Testis (tissue), 3 donors: ENCODE results near the gene CR1L. TPM values are rescaled to one million over a fixed set of nuclear protein-coding genes. Genes with fewer than 3 reads are reported as not detected.
"Not testable (repeated sequence)": the region's sequence is repeated elsewhere in the genome, so short reads cannot be mapped to it uniquely, and the experiment has no call there.

Source experiments
- DNase-seq: peaks from one replicate; pipeline ENCODE4 v3.0.0-alpha.2; 2019
- H3K27ac ChIP-seq, 2 donors: fragments of 200-600 bp; sonication (generic); one replicate each; pipeline ENCODE4 v1.5.1; 2019
- H3K27me3 ChIP-seq: fragments of 200-600 bp; sonication (generic); one replicate; pipeline ENCODE4 v1.5.1; 2019
- H3K36me3 ChIP-seq: fragments of 200-600 bp; sonication (generic); one replicate; pipeline ENCODE4 v1.5.1; 2017; ENCODE audit warnings: low read depth; ENCODE audit errors: missing control alignments
- H3K4me1 ChIP-seq: fragments of 200-600 bp; sonication (generic); one replicate; pipeline ENCODE4 v1.5.1; 2019
- H3K4me3 ChIP-seq, 2 donors: fragments of 200-600 bp; sonication (generic); one replicate each; pipeline ENCODE4 v1.5.1; 2017 to 2019
- H3K9me3 ChIP-seq: fragments of 200-600 bp; sonication (generic); one replicate; pipeline ENCODE4 v1.5.1; 2017
- POLR2A ChIP-seq: fragments of 450-650 bp; IDR thresholded peaks from one replicate; pipeline ENCODE4 v1.6.1; 2017; ENCODE audit warnings: antibody characterized with exemption, mild to moderate bottlenecking, moderate library complexity
- WGBS, 2 donors: methylation state at CpG; one replicate each; pipeline ENCODE4 v1.1.5; 2018; 5-methylcytosine and 5-hydroxymethylcytosine counted together
- intact Hi-C: fragments of 100-400 bp; cut with DNase I; formaldehyde crosslinking; loops from one replicate; pipeline ENCODE4 v1.15.1; 2023; ENCODE audit warnings: low total_unique reads
- polyA plus RNA-seq: library from polyadenylated mRNA; stranded (reverse); fragments of 350-450 nt; fragmentation: Illumina TruSeq; extraction: RNeasy Lipid Tissue Mini Kit (QIAGEN cat#74804); gene quantifications from one replicate; pipeline ENCODE4 v1.2.3, GENCODE V29; 2014; ENCODE audit warnings: low read depth, low replicate concordance; ENCODE audit not compliant: insufficient read depth
- total RNA-seq, 2 donors: library from RNA; depleted of rRNA; stranded (reverse); fragments of >200 nt; gene quantifications; one replicate each; pipeline ENCODE4 v1.2.3, GENCODE V29; 2016
- TF ChIP-seq, protein P1 (sequence below), 3 experiments: fragments of 450-650 bp in 2 of 3; fragments of 200-600 bp in 1 of 3; sonication (generic) in 1 of 3; IDR thresholded peaks; one replicate each; pipeline ENCODE4 v1.5.1; 2016 to 2019; ENCODE audit warnings: antibody characterized with exemption in 3 of 3, mild to moderate bottlenecking in 2 of 3, moderate library complexity in 1 of 3

CR1L gene
- total and polyA plus RNA-seq, 3 donors from 2014 or later = not detected

DNA sequence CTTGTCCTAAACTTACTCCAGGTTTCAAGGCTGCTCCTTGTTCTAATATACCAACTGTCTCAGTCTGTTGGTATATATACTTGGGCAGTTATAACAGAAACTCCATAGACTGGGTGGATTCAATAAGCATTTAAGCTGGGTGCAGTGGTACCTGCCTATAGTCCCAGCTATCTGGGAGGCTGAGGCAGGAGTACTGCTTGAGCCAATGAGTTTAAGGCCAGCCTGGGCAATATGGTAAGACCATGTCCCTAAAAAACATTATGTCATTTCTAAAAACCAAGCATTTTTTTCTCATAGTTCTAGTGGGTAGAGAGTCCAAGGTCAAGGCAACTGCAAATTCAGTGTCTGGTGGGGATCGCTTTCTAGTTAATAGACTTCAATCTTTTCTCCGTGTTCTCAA is 17.4 kb upstream of the CR1L start:
- H3K9me3 ChIP-seq = no peaks in the 10 kb centered on the region
- H3K4me3 ChIP-seq = no peak overlapping the region
- no peaks in the 10 kb centered on the region for H3K4me1 ChIP-seq
- TF ChIP-seq, protein P1, sequence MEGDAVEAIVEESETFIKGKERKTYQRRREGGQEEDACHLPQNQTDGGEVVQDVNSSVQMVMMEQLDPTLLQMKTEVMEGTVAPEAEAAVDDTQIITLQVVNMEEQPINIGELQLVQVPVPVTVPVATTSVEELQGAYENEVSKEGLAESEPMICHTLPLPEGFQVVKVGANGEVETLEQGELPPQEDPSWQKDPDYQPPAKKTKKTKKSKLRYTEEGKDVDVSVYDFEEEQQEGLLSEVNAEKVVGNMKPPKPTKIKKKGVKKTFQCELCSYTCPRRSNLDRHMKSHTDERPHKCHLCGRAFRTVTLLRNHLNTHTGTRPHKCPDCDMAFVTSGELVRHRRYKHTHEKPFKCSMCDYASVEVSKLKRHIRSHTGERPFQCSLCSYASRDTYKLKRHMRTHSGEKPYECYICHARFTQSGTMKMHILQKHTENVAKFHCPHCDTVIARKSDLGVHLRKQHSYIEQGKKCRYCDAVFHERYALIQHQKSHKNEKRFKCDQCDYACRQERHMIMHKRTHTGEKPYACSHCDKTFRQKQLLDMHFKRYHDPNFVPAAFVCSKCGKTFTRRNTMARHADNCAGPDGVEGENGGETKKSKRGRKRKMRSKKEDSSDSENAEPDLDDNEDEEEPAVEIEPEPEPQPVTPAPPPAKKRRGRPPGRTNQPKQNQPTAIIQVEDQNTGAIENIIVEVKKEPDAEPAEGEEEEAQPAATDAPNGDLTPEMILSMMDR (IDR thresholded peaks at IDR 0.05) = no peak
- TF ChIP-seq POLR2A = no peak
- H3K36me3 ChIP-seq = no peaks in the 10 kb centered on the region
- no peaks in the 10 kb centered on the region for H3K27me3 ChIP-seq
- WGBS, 2 donors = 73 to 80% methylated on average over 2 of the region's 2 CpGs
- intact Hi-C loops = no loop called here
- DNase-seq = no peak
- H3K27ac ChIP-seq = no peak overlapping the region

DNA sequence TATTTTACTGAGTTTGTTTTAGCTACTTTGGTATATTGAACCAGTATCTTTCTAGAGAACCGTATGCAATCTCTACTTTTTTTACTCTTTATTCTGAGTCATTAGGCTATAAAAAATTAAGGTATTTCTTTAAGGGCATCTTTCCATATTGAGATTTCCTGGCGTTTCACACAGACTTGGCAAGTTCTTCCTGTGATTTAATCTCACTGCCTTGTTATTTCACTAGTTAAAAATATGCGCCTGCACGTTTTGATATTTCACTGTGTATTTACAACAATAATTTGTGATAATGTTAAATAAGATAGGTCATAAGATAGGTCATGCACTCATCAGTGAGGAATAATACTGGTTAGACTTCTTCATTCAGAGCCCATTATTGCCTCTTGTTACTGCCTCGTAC is 16.2 kb upstream of the CR1L start:
- H3K27me3 ChIP-seq = no peaks in the 10 kb centered on the region
- WGBS, 2 donors = 52 to 53% methylated on average over 5 of the region's 5 CpGs
- H3K9me3 ChIP-seq = no peaks in the 10 kb centered on the region
- H3K36me3 ChIP-seq = no peaks in the 10 kb centered on the region
- intact Hi-C loops = no loop called here
- no peak for DNase-seq
- TF ChIP-seq, protein P1 (IDR thresholded peaks at IDR 0.05) = no peak
- no peak for TF ChIP-seq POLR2A
- no peaks in the 10 kb centered on the region for H3K4me1 ChIP-seq
- H3K4me3 ChIP-seq = no peak overlapping the region
- H3K27ac ChIP-seq = no peak overlapping the region

DNA sequence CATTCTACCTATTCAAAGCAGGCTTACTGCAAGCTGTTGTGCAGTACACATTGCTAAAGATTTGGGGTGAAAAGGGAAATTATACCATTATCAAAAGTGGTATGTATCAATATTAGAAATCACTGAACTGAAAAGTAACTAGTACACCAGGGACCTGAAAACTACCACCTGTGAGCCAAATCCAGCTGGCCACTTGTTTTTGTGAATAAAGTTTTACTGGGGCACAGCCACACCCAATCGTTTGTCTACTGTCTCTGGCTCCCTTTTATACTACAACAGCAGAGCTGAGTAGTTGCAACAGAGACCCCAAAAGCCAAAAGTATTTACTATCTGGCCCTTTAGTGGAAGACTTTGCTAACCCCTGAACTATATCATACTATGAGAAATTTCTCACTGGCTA is 13.8 kb upstream of the CR1L start:
- Histone ChIP-seq H3K27me3 (no peaks in the 10 kb centered on the region), H3K4me1 (no peaks in the 10 kb centered on the region), H3K27ac (no peak overlapping the region), H3K36me3 (no peaks in the 10 kb centered on the region), H3K9me3 (no peaks in the 10 kb centered on the region), H3K4me3 (no peak overlapping the region)
- TF ChIP-seq POLR2A = no peak
- TF ChIP-seq, protein P1 (IDR thresholded peaks at IDR 0.05) = no peak
- WGBS, 2 donors = 79 to 80% methylated on average over 1 of the region's 1 CpG
- DNase-seq = no peak
- intact Hi-C loops = no loop called here

DNA sequence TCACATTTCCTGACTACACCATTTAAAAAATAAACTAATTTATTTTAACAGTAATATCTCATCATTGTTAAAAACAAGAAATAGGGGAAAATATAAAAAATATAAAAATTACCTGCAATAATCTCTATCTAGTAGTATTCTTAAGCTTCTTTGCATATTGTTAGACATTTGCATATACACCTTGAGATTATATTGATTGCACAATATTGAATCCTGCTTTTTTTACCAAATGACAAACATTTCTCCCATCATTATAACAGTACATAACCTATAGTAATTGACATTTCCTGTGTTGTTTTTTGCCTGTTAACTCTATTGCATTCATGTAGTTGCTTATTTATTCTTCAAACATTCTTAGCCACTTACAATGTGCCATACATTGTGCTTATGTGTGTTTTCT is 11.7 kb upstream of the CR1L start:
- Histone ChIP-seq H3K27me3 (no peaks in the 10 kb centered on the region), H3K27ac (no peak overlapping the region), H3K36me3 (no peaks in the 10 kb centered on the region), H3K9me3 (no peaks in the 10 kb centered on the region), H3K4me3 (no peak overlapping the region), H3K4me1 (no peaks in the 10 kb centered on the region)
- intact Hi-C loops = no loop called here
- no peak for DNase-seq
- no peak for TF ChIP-seq POLR2A
- TF ChIP-seq, protein P1 (IDR thresholded peaks at IDR 0.05) = no peak

DNA sequence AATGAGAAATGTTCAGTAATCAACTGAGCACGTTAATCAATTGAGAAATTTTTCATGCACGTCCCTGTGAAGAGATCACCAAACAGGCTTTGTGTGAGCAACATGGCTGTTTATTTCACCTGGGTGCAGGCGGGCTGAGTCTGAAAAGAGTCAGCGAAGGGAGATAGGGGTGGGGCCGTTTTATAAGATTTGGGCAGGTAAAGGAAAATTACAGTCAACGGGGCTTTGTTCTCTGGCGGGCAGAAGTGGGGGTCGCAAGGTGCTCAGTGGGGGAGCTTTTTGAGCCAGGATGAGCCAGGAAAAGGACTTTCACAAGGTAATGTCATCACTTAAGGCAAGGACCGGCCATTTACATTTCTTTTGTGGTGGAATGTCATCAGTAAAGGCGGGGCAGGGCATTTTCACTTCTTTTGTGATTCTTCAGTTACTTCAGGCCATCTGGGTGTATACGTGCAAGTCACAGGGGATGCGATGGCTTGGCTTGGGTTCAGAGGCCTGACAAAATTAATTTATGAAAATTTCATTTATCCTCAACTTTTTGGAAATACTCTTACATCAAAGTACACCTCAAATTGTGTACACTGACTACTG is 11.1 kb upstream of the CR1L start:
- H3K9me3 ChIP-seq, H3K4me3 ChIP-seq, DNase-seq, intact Hi-C loops, H3K27ac ChIP-seq, H3K27me3 ChIP-seq, H3K36me3 ChIP-seq, H3K4me1 ChIP-seq: not testable (repeated sequence)
- WGBS, 2 donors = 79 to 81% methylated on average over 12 of the region's 12 CpGs

DNA sequence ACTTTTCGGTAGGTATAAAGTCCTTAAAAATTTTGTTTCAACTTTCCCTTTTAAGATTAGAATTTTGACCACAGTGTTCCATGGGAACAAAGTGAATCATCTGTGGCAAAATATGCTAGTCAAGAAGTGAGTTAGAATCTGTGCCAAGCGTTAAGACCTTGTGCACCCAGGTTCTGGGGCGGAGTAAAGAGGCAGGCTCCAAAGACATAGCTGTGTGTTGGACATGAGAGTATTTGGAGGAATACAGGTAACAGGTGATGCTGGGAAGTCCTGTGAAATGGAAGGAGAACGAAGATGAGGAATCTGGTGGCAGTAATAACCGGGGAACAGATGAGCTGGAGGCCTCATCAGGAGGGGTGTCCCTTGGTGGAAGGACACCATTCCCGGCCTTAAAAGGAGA is 10.6 kb upstream of the CR1L start:
- H3K27ac ChIP-seq, intact Hi-C loops, H3K27me3 ChIP-seq, H3K36me3 ChIP-seq, H3K9me3 ChIP-seq, H3K4me1 ChIP-seq, DNase-seq, H3K4me3 ChIP-seq: not testable (repeated sequence)
- 72 to 78% methylated on average over 6 of the region's 6 CpGs for WGBS, 2 donors

DNA sequence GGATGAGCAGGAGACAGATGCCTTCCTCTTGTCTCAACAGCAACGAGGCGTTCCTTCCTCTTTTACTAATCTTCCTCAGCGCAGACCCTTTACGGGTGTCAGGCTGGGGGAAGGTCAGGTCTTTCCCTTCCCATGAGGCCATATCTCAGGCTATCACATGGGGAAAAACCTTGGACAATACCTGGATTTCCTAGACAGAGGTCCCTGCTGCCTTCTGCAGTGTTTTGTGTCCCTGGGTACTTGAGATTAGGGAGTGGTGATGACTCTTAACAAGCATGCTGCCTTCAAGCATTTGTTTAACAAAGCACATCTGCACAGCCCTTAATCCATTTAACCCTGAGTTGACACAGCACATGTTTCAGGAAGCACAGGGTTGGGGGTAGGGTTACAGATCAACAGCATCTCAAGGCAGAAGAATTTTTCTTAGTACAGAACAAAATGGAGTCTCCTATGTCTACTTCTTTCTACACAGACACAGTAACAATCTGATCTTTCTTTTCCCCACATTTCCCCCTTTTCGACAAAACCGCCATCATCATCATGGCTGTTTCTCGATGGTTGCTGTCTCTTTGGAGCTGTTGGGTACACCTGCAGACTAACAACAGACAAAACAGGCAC is 9.3 kb upstream of the CR1L start:
- H3K4me3 ChIP-seq, H3K4me1 ChIP-seq, DNase-seq, H3K27ac ChIP-seq, intact Hi-C loops, H3K36me3 ChIP-seq, H3K27me3 ChIP-seq, H3K9me3 ChIP-seq: not testable (repeated sequence)
- WGBS, 2 donors = 66 to 82% methylated on average over 7 of the region's 7 CpGs

DNA sequence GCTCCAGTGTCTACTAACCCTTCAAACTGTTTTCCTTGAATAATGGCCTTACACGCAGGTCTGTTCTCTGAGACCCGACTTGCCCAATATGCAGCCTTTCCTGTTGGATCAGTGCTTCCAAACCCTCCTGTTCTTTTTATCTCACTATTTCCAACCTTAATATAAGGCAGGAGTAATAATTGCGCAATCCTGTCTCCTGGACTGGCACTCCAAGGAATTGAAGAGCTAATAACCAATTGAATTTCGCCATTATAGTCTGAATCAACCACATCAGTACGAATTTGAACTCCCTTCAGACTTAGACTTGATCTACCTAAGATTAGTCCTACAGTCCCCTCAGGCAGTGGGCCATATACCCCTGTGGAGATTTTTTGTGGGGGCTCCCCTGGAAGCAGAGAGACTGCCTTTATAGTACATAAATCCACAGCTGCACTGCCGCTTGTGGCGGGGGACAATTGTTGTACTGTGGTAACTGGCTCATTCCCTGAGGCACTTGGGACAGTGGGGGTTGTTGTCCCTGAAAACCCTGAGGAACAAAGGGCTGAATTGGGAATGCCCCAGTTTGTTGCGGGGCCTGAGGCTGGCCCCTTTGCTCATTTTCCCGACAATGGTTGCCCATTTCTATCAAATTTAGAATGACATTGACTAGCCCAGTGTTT is 6.3 kb upstream of the CR1L start:
- DNase-seq, H3K4me3 ChIP-seq, H3K36me3 ChIP-seq, H3K27ac ChIP-seq, H3K4me1 ChIP-seq, intact Hi-C loops, H3K27me3 ChIP-seq, H3K9me3 ChIP-seq: not testable (repeated sequence)
- WGBS, 2 donors = 88 to 89% methylated on average over 9 of the region's 9 CpGs
